ENCODE measurements around the gene TMEM125.

DNA sequence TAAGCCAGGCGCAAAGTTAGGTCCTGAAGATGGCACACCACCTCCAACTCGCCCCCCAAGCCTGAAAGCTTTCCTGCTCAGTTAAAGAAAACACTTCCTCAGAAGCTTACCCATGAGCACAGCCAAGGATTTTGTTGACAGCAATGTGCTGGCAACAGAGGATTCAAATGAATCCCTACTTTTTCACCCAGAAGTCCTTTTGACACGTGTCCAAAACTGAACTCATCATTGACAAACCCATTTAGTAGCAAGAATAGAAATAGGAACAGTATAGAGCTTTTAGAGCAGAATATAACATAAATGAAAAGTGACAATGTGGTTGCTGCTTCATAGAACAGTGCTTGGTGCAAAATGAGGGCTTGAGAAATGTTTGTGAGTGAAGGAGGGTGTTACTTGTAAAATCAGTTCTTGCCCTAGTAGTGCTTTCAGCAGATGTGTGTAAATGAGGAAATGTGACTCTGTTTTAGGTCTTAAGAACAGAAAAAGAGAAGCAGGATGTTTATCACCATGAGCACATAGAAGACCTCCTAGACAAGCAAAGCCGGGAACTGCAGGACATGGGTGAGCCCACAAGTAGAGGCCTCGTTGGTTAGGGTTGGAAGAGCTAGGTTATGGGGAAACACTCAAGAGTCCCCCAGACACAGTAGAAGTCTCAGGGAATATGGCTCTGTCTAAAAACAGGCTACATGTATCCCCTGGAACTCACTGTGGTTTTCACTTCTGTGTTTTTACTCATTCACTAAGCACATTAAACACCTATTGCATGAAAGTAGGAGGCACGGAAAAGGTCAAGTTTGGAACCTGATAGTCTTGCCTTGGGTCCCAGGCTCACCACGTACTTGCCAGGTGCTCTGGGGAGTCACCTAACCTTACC, 48.6 kb upstream of the TMEM125 start:
- TF ChIP-seq, protein P1, sequence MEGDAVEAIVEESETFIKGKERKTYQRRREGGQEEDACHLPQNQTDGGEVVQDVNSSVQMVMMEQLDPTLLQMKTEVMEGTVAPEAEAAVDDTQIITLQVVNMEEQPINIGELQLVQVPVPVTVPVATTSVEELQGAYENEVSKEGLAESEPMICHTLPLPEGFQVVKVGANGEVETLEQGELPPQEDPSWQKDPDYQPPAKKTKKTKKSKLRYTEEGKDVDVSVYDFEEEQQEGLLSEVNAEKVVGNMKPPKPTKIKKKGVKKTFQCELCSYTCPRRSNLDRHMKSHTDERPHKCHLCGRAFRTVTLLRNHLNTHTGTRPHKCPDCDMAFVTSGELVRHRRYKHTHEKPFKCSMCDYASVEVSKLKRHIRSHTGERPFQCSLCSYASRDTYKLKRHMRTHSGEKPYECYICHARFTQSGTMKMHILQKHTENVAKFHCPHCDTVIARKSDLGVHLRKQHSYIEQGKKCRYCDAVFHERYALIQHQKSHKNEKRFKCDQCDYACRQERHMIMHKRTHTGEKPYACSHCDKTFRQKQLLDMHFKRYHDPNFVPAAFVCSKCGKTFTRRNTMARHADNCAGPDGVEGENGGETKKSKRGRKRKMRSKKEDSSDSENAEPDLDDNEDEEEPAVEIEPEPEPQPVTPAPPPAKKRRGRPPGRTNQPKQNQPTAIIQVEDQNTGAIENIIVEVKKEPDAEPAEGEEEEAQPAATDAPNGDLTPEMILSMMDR (IDR thresholded peaks at IDR 0.05), result no peak
- no peak for TF ChIP-seq POLR2A (IDR thresholded peaks at IDR 0.05)

All from prostate gland (tissue), 2 donors.